ENCODE measurements around the gene LONP2. TPM values are rescaled to one million over a fixed set of nuclear protein-coding genes. Genes with fewer than 3 reads are reported as not detected.

Gene LONP2
- total and polyA plus RNA-seq, 10 donors, result 20.1 to 75.4 (median 54.1) TPM

GRCh38 chr16:48206594-48207242 is 37.4 kb upstream of the LONP2 start:
- TF ChIP-seq POLR2AphosphoS5 (IDR thresholded peaks at IDR 0.05) (no peak), POLR2A (IDR thresholded peaks at IDR 0.05) (no peak)
- TF ChIP-seq, protein P1, sequence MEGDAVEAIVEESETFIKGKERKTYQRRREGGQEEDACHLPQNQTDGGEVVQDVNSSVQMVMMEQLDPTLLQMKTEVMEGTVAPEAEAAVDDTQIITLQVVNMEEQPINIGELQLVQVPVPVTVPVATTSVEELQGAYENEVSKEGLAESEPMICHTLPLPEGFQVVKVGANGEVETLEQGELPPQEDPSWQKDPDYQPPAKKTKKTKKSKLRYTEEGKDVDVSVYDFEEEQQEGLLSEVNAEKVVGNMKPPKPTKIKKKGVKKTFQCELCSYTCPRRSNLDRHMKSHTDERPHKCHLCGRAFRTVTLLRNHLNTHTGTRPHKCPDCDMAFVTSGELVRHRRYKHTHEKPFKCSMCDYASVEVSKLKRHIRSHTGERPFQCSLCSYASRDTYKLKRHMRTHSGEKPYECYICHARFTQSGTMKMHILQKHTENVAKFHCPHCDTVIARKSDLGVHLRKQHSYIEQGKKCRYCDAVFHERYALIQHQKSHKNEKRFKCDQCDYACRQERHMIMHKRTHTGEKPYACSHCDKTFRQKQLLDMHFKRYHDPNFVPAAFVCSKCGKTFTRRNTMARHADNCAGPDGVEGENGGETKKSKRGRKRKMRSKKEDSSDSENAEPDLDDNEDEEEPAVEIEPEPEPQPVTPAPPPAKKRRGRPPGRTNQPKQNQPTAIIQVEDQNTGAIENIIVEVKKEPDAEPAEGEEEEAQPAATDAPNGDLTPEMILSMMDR (IDR thresholded peaks at IDR 0.05 in 8 of 11, conservative IDR thresholded peaks at IDR 0.05 in 3 of 11), result no peak
- H3K4me3 ChIP-seq, result no peak overlapping the region
- intact Hi-C loops (cut with DNase I; ENCODE audit: low total_unique reads), result no loop called here
- no peaks in the 10 kb centered on the region for H3K9me3 ChIP-seq
- peaks cover 0 to 28% (median 0%) of the 10 kb centered on the region in 7 donors for H3K27me3 ChIP-seq (replicated peaks in 1 of 7)
- H3K36me3 ChIP-seq, result no peaks in the 10 kb centered on the region
- H3K4me1 ChIP-seq, result no peaks in the 10 kb centered on the region
- no peak for DNase-seq
- H3K27ac ChIP-seq, result no peak overlapping the region
- 67 to 79% (median 76%) methylated on average over 8 of the region's 8 CpGs for WGBS, 5 donors

GRCh38 chr16:48210747-48211146 is 33.4 kb upstream of the LONP2 start:
- WGBS, 5 donors, result 74 to 96% (median 85%) methylated on average over 5 to 6 of the region's 6 CpGs
- Histone ChIP-seq H3K36me3 (no peaks in the 10 kb centered on the region), H3K9me3 (no peaks in the 10 kb centered on the region), H3K4me1 (no peaks in the 10 kb centered on the region), H3K27ac (no peak overlapping the region), H3K27me3 (replicated peaks in 1 of 7) (peaks cover 0 to 22% (median 0%) of the 10 kb centered on the region in 7 donors), H3K4me3 (no peak overlapping the region)
- TF ChIP-seq POLR2A (IDR thresholded peaks at IDR 0.05), result no peak
- TF ChIP-seq, protein P1 (IDR thresholded peaks at IDR 0.05 in 8 of 11, conservative IDR thresholded peaks at IDR 0.05 in 3 of 11), result no peak
- TF ChIP-seq POLR2AphosphoS5 (IDR thresholded peaks at IDR 0.05), result no peak
- intact Hi-C loops (cut with DNase I; ENCODE audit: low total_unique reads), result no loop called here
- no peak for DNase-seq

GRCh38 chr16:48212033-48212432 is 32.1 kb upstream of the LONP2 start:
- H3K9me3 ChIP-seq, result no peaks in the 10 kb centered on the region
- H3K36me3 ChIP-seq, result no peaks in the 10 kb centered on the region
- no peak overlapping the region for H3K4me3 ChIP-seq
- intact Hi-C loops (cut with DNase I; ENCODE audit: low total_unique reads), result no loop called here
- H3K27ac ChIP-seq, result no peak overlapping the region
- peaks cover 0 to 14% (median 0%) of the 10 kb centered on the region in 7 donors for H3K27me3 ChIP-seq (replicated peaks in 1 of 7)
- no peaks in the 10 kb centered on the region for H3K4me1 ChIP-seq
- 74 to 89% (median 79%) methylated on average over 3 of the region's 3 CpGs for WGBS, 5 donors
- DNase-seq, result no peak
- TF ChIP-seq POLR2AphosphoS5 (IDR thresholded peaks at IDR 0.05) (no peak), POLR2A (IDR thresholded peaks at IDR 0.05) (no peak)
- TF ChIP-seq, protein P1 (IDR thresholded peaks at IDR 0.05 in 8 of 11, conservative IDR thresholded peaks at IDR 0.05 in 3 of 11), result no peak

- no peak for TF ChIP-seq POLR2A (IDR thresholded peaks at IDR 0.05)
- TF ChIP-seq, protein P1 (IDR thresholded peaks at IDR 0.05 in 8 of 11, conservative IDR thresholded peaks at IDR 0.05 in 3 of 11), result no peak
- no peak for TF ChIP-seq POLR2AphosphoS5 (IDR thresholded peaks at IDR 0.05)
- 83 to 91% (median 87%) methylated on average over 6 of the region's 6 CpGs for WGBS, 5 donors
- Histone ChIP-seq H3K27ac (no peak overlapping the region), H3K4me3 (no peak overlapping the region), H3K4me1 (no peaks in the 10 kb centered on the region), H3K36me3 (no peaks in the 10 kb centered on the region), H3K27me3 (replicated peaks in 1 of 7) (no peaks in the 10 kb centered on the region), H3K9me3 (no peaks in the 10 kb centered on the region)
- DNase-seq, result no peak
- intact Hi-C loops (cut with DNase I; ENCODE audit: low total_unique reads), result no loop called here
Measured at GRCh38 chr16:48215738-48216137, 28.4 kb upstream of the LONP2 start.

All from spleen (tissue), 11 donors.